HG03442 (cell line): Measurements from ENCODE around the gene DAD1.
A peak's percentile ranks its signal among the peaks of the same experiment; 100 is the strongest.
"Not testable (repeated sequence)": the region's sequence is repeated elsewhere in the genome, so short reads cannot be mapped to it uniquely, and the experiment has no call there.

Experiments
- ATAC-seq: cut with Tn5 transposase; IDR thresholded peaks from one replicate; pipeline ENCODE4 v1.9.1; 2021; ENCODE audit warnings: mild to moderate bottlenecking, moderate library complexity; ENCODE audit not compliant: unreplicated experiment

The DAD1 gene

GRCh38 chr14:22569737-22570131 lies 19.3 kb downstream of the DAD1 start:
- ATAC-seq = no peak

GRCh38 chr14:22569106-22569736 lies 19.8 kb downstream of the DAD1 start:
- ATAC-seq = no peak

- no peak for ATAC-seq
These were observed 21.6 kb downstream of the DAD1 start for GRCh38 chr14:22567437-22567836.

- ATAC-seq = no peak
These were observed 22.2 kb downstream of the DAD1 start for GRCh38 chr14:22566845-22567244.

- not testable (repeated sequence) for ATAC-seq
These were observed 22.8 kb downstream of the DAD1 start for GRCh38 chr14:22566266-22566665.

GRCh38 chr14:22565391-22565945 lies 23.6 kb downstream of the DAD1 start:
- no peak for ATAC-seq

GRCh38 chr14:22564463-22564862 lies 24.6 kb downstream of the DAD1 start:
- no peak for ATAC-seq

- ATAC-seq = peak; percentile 25
These were observed 25.0 kb downstream of the DAD1 start for GRCh38 chr14:22563987-22564386.

GRCh38 chr14:22561661-22562579 lies 27.1 kb downstream of the DAD1 start:
- peak; percentile 30 for ATAC-seq

GRCh38 chr14:22561366-22561660 lies 27.7 kb downstream of the DAD1 start:
- ATAC-seq = no peak

- no peak for ATAC-seq
These were observed 28.2 kb downstream of the DAD1 start for GRCh38 chr14:22560662-22561365.

GRCh38 chr14:22559041-22559440 lies 30.0 kb downstream of the DAD1 start:
- ATAC-seq = no peak

- no peak for ATAC-seq
These were observed 30.7 kb downstream of the DAD1 start for GRCh38 chr14:22558221-22558913.

GRCh38 chr14:22557846-22558220 lies 31.2 kb downstream of the DAD1 start:
- no peak for ATAC-seq

- ATAC-seq = peak; percentile 29
These were observed 31.9 kb downstream of the DAD1 start for GRCh38 chr14:22556990-22557623.

GRCh38 chr14:22556021-22556989 lies 32.7 kb downstream of the DAD1 start:
- peak; percentile 70 for ATAC-seq

GRCh38 chr14:22555384-22556011 lies 33.5 kb downstream of the DAD1 start:
- peak; percentile 6 for ATAC-seq

GRCh38 chr14:22554498-22555383 lies 34.3 kb downstream of the DAD1 start:
- no peak for ATAC-seq
